ENCODE results near the gene SCARB1. TPM values are rescaled to one million over a fixed set of nuclear protein-coding genes. Genes with fewer than 3 reads are reported as not detected.

The SCARB1 gene
- total and polyA plus RNA-seq, 2 donors (not counting 1 experiment from before 2014, with no cell fraction given) = 14.7 to 32.5 TPM

DNA sequence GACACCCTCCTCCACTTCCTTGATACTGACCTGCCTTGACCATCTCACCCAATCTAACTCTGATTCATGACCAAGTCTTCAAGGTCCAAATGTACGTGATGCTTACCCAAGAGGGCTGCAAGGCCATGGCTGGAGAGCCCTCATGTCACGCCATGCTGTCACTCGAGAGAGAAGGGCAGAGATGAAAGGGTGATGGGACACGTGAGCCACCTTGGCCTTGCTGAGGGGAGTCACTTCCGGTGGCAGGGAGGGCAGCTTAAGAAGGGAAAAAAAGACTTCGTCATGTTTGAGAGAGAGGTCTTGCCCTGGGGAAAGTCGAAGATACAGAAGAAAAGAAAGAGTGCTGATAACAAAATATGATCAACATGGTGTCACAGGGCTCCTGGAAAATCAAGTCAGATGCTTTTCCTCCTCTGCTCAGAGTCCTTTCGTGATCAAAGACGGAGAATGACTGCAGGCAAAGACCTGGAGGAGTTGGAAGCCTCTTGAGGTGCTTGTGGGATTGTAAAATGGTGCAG lies 3.3 kb upstream of the SCARB1 start:
- no peak overlapping the region for H3K27ac ChIP-seq (ENCODE audit: insufficient read depth, low read length)
- no peak for DNase-seq (ENCODE audit: low read depth in 2 of 2)
- no peaks in the 10 kb centered on the region for H3K9me3 ChIP-seq (ENCODE audit: control insufficient read depth, insufficient read depth, low read depth, low read length)
- no peaks in the 10 kb centered on the region for H3K79me2 ChIP-seq (ENCODE audit: control insufficient read depth, insufficient read depth, low read length)
- no peak overlapping the region for H3K4me3 ChIP-seq (replicated peaks in 1 of 4; ENCODE audit: control extremely low read depth in 1 of 4, insufficient read depth in 1 of 4, low read depth in 3 of 4, low read length in 4 of 4)
- H3K4me1 ChIP-seq (ENCODE audit: control insufficient read depth, extremely low read depth, insufficient read depth, low read length) = peaks cover under 1% of the 10 kb centered on the region
- no peaks in the 10 kb centered on the region for H3K27me3 ChIP-seq (ENCODE audit: control insufficient read depth, insufficient read depth, low read length)
- H3K36me3 ChIP-seq (ENCODE audit: control insufficient read depth, insufficient read depth, low read length) = no peaks in the 10 kb centered on the region
- H2AFZ ChIP-seq (ENCODE audit: low read length) = no peak overlapping the region
- TF ChIP-seq EZH2 (IDR thresholded peaks at IDR 0.05; ENCODE audit: low read length, missing control alignments) = no peak
- TF ChIP-seq, protein P1, sequence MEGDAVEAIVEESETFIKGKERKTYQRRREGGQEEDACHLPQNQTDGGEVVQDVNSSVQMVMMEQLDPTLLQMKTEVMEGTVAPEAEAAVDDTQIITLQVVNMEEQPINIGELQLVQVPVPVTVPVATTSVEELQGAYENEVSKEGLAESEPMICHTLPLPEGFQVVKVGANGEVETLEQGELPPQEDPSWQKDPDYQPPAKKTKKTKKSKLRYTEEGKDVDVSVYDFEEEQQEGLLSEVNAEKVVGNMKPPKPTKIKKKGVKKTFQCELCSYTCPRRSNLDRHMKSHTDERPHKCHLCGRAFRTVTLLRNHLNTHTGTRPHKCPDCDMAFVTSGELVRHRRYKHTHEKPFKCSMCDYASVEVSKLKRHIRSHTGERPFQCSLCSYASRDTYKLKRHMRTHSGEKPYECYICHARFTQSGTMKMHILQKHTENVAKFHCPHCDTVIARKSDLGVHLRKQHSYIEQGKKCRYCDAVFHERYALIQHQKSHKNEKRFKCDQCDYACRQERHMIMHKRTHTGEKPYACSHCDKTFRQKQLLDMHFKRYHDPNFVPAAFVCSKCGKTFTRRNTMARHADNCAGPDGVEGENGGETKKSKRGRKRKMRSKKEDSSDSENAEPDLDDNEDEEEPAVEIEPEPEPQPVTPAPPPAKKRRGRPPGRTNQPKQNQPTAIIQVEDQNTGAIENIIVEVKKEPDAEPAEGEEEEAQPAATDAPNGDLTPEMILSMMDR (conservative IDR thresholded peaks at IDR 0.05 in 1 of 2, IDR thresholded peaks at IDR 0.05 in 1 of 2; ENCODE audit: low read depth in 1 of 2, low read length in 2 of 2) = no peak
- H3K9ac ChIP-seq (ENCODE audit: insufficient read depth, low read length) = no peak overlapping the region
- no peaks in the 10 kb centered on the region for H4K20me1 ChIP-seq (ENCODE audit: control insufficient read depth, extremely low read depth, insufficient read depth, low read length)
- H3K4me2 ChIP-seq (ENCODE audit: extremely low read depth, insufficient read depth, low read length) = no peak overlapping the region

GRCh38 chr12:124866195-124866882 lies 2.7 kb upstream of the SCARB1 start:
- no peak for DNase-seq (ENCODE audit: low read depth in 2 of 2)
- peaks cover 6% of the 10 kb centered on the region for H3K4me1 ChIP-seq (ENCODE audit: control insufficient read depth, extremely low read depth, insufficient read depth, low read length)
- H2AFZ ChIP-seq (ENCODE audit: low read length) = no peak overlapping the region
- H3K9me3 ChIP-seq (ENCODE audit: control insufficient read depth, insufficient read depth, low read depth, low read length) = no peaks in the 10 kb centered on the region
- H4K20me1 ChIP-seq (ENCODE audit: control insufficient read depth, extremely low read depth, insufficient read depth, low read length) = no peaks in the 10 kb centered on the region
- H3K4me2 ChIP-seq (ENCODE audit: extremely low read depth, insufficient read depth, low read length) = no peak overlapping the region
- H3K9ac ChIP-seq (ENCODE audit: insufficient read depth, low read length) = no peak overlapping the region
- TF ChIP-seq, protein P1 (conservative IDR thresholded peaks at IDR 0.05 in 1 of 2, IDR thresholded peaks at IDR 0.05 in 1 of 2; ENCODE audit: low read depth in 1 of 2, low read length in 2 of 2) = no peak
- no peak for TF ChIP-seq EZH2 (IDR thresholded peaks at IDR 0.05; ENCODE audit: low read length, missing control alignments)
- H3K79me2 ChIP-seq (ENCODE audit: control insufficient read depth, insufficient read depth, low read length) = no peaks in the 10 kb centered on the region
- H3K36me3 ChIP-seq (ENCODE audit: control insufficient read depth, insufficient read depth, low read length) = no peaks in the 10 kb centered on the region
- H3K4me3 ChIP-seq (replicated peaks in 1 of 4; ENCODE audit: control extremely low read depth in 1 of 4, insufficient read depth in 1 of 4, low read depth in 3 of 4, low read length in 4 of 4) = no peak overlapping the region
- no peak overlapping the region for H3K27ac ChIP-seq (ENCODE audit: insufficient read depth, low read length)
- no peaks in the 10 kb centered on the region for H3K27me3 ChIP-seq (ENCODE audit: control insufficient read depth, insufficient read depth, low read length)

DNA sequence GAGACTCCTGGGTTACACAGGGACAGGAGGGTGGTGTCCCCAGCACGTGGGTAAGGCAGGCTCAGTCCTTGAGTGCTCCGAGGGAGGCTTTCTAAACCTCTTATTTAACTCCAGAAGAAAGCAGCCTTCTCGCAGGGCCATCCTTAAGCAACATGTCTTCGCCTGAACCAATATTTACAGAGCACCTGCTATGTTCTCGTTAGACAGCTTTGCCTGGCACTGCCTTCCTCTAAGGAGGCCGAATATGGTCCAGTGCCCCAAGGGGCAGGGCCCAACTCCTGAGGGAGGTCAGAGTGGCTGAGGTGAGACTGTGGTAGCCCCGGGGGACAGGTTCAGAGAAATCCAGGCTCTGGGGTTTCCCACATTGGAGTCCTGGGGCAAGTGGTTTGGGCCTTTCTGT lies 2.1 kb upstream of the SCARB1 start:
- Histone ChIP-seq H2AFZ (ENCODE audit: low read length) (no peak overlapping the region), H3K9ac (ENCODE audit: insufficient read depth, low read length) (no peak overlapping the region), H3K79me2 (ENCODE audit: control insufficient read depth, insufficient read depth, low read length) (no peaks in the 10 kb centered on the region), H4K20me1 (ENCODE audit: control insufficient read depth, extremely low read depth, insufficient read depth, low read length) (no peaks in the 10 kb centered on the region), H3K4me1 (ENCODE audit: control insufficient read depth, extremely low read depth, insufficient read depth, low read length) (peaks cover 7% of the 10 kb centered on the region), H3K36me3 (ENCODE audit: control insufficient read depth, insufficient read depth, low read length) (no peaks in the 10 kb centered on the region), H3K9me3 (ENCODE audit: control insufficient read depth, insufficient read depth, low read depth, low read length) (no peaks in the 10 kb centered on the region), H3K4me3 (replicated peaks in 1 of 4; ENCODE audit: control extremely low read depth in 1 of 4, insufficient read depth in 1 of 4, low read depth in 3 of 4, low read length in 4 of 4) (no peak overlapping the region), H3K27ac (ENCODE audit: insufficient read depth, low read length) (no peak overlapping the region), H3K27me3 (ENCODE audit: control insufficient read depth, insufficient read depth, low read length) (no peaks in the 10 kb centered on the region), H3K4me2 (ENCODE audit: extremely low read depth, insufficient read depth, low read length) (no peak overlapping the region)
- TF ChIP-seq, protein P1 (conservative IDR thresholded peaks at IDR 0.05 in 1 of 2, IDR thresholded peaks at IDR 0.05 in 1 of 2; ENCODE audit: low read depth in 1 of 2, low read length in 2 of 2) = no peak
- TF ChIP-seq EZH2 (IDR thresholded peaks at IDR 0.05; ENCODE audit: low read length, missing control alignments) = no peak
- no peak for DNase-seq (ENCODE audit: low read depth in 2 of 2)
